HFFc6 (cell line): ENCODE data around the gene MRC2. TPM values are rescaled to one million over a fixed set of nuclear protein-coding genes. Genes with fewer than 3 reads are reported as not detected.

Experiments used
- DNase-seq: peaks from one replicate; pipeline ENCODE4 v3.0.0-alpha.2; 2018
- H3K27ac Mint-ChIP-seq: 2 replicates; pipeline ENCODE4 v1.8.0; 2020; ENCODE audit warnings: mild to moderate bottlenecking, mixed read lengths
- H3K27me3 Mint-ChIP-seq: 2 replicates; pipeline ENCODE4 v1.8.0; 2021; ENCODE audit warnings: mild to moderate bottlenecking, moderate library complexity, mixed read lengths; ENCODE audit not compliant: insufficient read depth
- H3K36me3 Mint-ChIP-seq: 2 replicates; pipeline ENCODE4 v1.8.0; 2021; ENCODE audit warnings: low read depth, mixed read lengths
- H3K4me1 Mint-ChIP-seq: 2 replicates; pipeline ENCODE4 v1.8.0; 2020; ENCODE audit warnings: low read depth, mixed read lengths
- H3K4me3 Mint-ChIP-seq: 2 replicates; pipeline ENCODE4 v1.8.0; 2020; ENCODE audit warnings: mild to moderate bottlenecking, moderate library complexity, mixed read lengths
- H3K9me3 Mint-ChIP-seq: 2 replicates; pipeline ENCODE4 v1.8.0; 2020; ENCODE audit warnings: mild to moderate bottlenecking, mixed read lengths
- total RNA-seq, 6 experiments: library from RNA; stranded (reverse); fragmentation: NEBNext Ultra II Directional; extraction: Animal tissue kit (Norgen Biotek cat#: 25700); gene quantifications; 2 replicates in 1 of 6; 3 replicates in 5 of 6; pipeline ENCODE4 v1.2.3, GENCODE V29; 2021
- TF ChIP-seq, protein P1 (sequence below): fragments of 200-600 bp; sonication (generic); IDR thresholded peaks from 2 replicates; pipeline ENCODE4 v1.5.0; 2021; ENCODE audit warnings: antibody characterized with exemption, mild to moderate bottlenecking

Gene MRC2
- total RNA-seq, 6 experiments from 2014 or later, result 255 to 313 (median 279) TPM

DNA sequence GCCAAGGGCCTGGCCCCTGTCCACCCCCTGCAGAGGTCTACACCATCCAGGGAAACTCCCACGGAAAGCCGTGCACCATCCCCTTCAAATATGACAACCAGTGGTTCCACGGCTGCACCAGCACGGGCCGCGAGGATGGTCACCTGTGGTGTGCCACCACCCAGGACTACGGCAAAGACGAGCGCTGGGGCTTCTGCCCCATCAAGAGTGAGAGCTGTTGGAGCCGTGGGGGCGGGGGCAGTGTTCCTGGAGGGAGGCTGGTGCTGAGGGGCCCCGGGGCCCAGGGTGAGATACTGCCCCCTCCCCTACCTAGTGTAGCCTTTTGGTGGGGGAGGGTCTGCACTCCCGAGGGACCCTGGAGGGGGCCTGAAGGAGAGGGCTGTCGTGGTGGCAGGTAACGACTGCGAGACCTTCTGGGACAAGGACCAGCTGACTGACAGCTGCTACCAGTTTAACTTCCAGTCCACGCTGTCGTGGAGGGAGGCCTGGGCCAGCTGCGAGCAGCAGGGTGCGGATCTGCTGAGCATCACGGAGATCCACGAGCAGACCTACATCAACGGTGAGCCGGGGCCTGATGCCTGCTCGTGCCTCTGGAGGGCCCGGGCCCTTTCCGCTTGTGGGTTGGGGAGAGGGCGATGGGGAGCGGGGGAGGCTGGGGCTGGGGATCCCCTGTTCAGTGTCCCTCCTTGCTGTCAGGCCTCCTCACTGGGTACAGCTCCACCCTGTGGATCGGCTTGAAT lies 38.8 kb downstream of the MRC2 start:
- H3K27ac Mint-ChIP-seq, result no peak overlapping the region
- H3K4me1 Mint-ChIP-seq, result peaks cover 39% of the 10 kb centered on the region
- no peak overlapping the region for H3K4me3 Mint-ChIP-seq
- H3K36me3 Mint-ChIP-seq, result peaks cover 29% of the 10 kb centered on the region
- no peaks in the 10 kb centered on the region; the same call in 1 of the 2 replicates for H3K27me3 Mint-ChIP-seq
- H3K9me3 Mint-ChIP-seq, result peaks cover 3% of the 10 kb centered on the region; the same call in 1 of the 2 replicates
- no peak for DNase-seq
- TF ChIP-seq, protein P1, sequence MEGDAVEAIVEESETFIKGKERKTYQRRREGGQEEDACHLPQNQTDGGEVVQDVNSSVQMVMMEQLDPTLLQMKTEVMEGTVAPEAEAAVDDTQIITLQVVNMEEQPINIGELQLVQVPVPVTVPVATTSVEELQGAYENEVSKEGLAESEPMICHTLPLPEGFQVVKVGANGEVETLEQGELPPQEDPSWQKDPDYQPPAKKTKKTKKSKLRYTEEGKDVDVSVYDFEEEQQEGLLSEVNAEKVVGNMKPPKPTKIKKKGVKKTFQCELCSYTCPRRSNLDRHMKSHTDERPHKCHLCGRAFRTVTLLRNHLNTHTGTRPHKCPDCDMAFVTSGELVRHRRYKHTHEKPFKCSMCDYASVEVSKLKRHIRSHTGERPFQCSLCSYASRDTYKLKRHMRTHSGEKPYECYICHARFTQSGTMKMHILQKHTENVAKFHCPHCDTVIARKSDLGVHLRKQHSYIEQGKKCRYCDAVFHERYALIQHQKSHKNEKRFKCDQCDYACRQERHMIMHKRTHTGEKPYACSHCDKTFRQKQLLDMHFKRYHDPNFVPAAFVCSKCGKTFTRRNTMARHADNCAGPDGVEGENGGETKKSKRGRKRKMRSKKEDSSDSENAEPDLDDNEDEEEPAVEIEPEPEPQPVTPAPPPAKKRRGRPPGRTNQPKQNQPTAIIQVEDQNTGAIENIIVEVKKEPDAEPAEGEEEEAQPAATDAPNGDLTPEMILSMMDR, result no peak

DNA sequence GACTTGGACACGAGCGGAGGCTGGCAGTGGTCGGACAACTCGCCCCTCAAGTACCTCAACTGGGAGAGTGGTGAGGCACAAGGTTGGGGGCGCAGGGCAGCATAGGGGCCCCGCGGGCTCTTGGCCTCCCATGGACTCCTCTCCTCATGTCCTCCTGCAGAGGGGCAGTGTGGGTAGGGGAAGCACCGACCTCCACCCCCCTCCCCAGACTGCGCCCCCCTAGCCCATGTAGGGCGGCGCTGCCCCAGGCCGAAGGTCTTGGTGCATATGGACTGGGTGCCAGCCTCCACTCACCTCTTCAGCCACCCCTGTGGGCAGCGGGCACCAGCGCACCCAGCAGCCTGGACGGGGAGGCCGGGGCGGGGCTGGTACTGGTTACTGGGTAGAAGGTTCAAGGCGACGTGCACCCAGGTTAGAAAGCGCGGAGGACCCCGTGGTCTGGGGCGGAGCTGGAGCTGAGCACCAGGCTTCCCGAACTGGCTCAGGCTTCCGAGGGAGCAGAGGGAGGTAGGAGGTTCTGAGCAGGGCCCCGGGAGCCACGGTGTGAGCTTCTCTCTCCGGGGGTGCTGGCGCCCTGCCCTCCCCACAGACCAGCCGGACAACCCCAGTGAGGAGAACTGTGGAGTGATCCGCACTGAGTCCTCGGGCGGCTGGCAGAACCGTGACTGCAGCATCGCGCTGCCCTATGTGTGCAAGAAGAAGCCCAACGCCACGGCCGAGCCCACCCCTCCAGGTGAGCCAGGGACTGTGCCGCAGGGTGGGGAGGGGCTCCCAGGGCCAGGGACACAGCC lies 39.5 kb downstream of the MRC2 start:
- Mint-ChIP-seq H3K27me3 (no peaks in the 10 kb centered on the region; the same call in 1 of the 2 replicates), H3K27ac (no peak overlapping the region), H3K36me3 (peaks cover 27% of the 10 kb centered on the region), H3K4me3 (no peak overlapping the region), H3K9me3 (no peaks in the 10 kb centered on the region), H3K4me1 (peaks cover 36% of the 10 kb centered on the region)
- TF ChIP-seq, protein P1, result no peak
- DNase-seq, result no peak

DNA sequence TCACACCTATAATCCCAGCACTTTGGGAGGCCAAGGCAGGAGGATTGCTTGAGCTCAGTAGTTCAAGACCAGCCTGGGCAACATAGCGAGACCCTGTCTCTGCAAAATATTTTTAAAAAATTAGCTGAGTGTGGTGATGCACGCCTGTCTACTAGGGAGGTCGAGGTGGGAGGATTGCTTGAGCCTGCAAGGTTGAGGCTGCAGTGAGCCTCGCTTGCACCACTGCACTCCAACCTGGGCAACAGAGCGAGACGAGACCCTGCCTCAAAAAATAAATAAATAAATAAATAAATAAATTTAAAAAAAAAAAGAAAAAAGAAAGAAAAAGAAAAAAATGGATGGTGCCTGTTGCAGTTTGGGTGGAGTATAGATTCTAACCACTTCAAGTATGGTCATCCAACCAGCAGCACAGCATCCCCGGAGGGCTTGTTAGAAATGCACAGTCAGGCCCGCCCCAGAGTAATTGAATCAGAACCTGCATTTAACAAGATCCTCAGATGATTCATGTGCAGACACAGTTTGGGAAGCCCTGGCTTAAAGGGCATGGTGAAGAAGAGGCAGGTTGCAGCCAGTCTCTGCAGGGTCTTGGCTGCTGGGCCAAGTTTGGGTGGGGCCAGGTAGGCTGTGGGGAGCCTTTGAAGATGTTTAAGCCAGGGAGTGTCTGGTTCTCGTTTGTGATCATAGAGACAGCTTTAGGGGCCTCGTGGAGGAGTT lies 40.8 kb downstream of the MRC2 start:
- Mint-ChIP-seq H3K27ac (peak overlapping the region; percentile 77), H3K4me1 (peaks cover 30% of the 10 kb centered on the region), H3K9me3 (no peaks in the 10 kb centered on the region), H3K27me3 (no peaks in the 10 kb centered on the region; the same call in 1 of the 2 replicates), H3K4me3 (no peak overlapping the region), H3K36me3 (peaks cover 26% of the 10 kb centered on the region)
- TF ChIP-seq, protein P1, result no peak
- DNase-seq, result peak; percentile 52

DNA sequence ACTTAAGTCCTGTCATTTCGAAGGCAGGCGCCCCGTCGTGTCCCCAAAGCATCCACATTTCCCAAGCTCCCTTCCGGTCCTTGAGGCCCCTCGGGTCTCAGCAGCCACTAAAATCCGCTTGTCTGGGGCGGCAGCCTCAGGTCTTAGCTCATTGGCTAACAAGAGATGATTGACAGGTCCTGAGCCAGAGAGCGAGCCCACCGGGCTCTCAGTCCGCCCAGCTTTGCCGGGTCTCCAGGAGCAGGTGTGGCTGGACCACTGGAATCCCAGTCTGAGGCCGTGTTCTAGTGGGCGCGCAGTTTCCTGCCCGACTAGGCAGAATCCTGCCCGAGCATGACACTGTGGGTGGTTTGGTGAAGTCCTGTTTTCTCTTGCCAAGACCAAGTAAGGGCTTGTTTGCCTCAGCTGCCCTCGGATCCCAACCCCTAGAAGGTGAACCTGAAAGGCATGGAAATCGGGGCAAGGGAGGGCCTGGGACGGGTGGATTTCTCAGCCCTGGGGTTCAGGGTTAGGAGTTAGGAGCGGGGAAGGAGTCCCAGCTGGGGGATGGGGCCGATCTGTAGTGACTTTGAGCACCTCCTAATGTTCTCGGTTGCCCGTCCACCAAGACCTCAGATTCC lies 42.8 kb downstream of the MRC2 start:
- H3K4me3 Mint-ChIP-seq, result no peak overlapping the region
- peaks cover 25% of the 10 kb centered on the region for H3K4me1 Mint-ChIP-seq
- TF ChIP-seq, protein P1, result no peak
- no peaks in the 10 kb centered on the region; the same call in 1 of the 2 replicates for H3K27me3 Mint-ChIP-seq
- H3K9me3 Mint-ChIP-seq, result no peaks in the 10 kb centered on the region
- no peak for DNase-seq
- H3K36me3 Mint-ChIP-seq, result peaks cover 21% of the 10 kb centered on the region
- no peak overlapping the region for H3K27ac Mint-ChIP-seq

DNA sequence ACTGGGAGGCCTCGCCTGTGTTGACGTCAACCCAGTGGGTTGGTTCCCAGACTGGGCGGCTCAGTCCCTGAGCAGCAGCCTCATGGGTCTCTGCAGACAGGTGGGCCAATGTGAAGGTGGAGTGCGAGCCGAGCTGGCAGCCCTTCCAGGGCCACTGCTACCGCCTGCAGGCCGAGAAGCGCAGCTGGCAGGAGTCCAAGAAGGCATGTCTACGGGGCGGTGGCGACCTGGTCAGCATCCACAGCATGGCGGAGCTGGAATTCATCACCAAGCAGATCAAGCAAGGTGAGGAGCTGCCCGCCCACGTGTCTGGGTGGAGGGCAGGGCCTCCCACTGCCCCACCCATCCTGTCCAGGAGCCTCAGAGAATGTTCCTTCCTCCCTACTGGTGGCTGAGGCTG lies 44.1 kb downstream of the MRC2 start:
- Mint-ChIP-seq H3K36me3 (peaks cover 23% of the 10 kb centered on the region), H3K9me3 (no peaks in the 10 kb centered on the region), H3K27ac (peak overlapping the region; percentile 13; the same call in 1 of the 2 replicates), H3K4me1 (peaks cover 25% of the 10 kb centered on the region), H3K27me3 (no peaks in the 10 kb centered on the region; the same call in 1 of the 2 replicates), H3K4me3 (no peak overlapping the region)
- TF ChIP-seq, protein P1, result no peak
- DNase-seq, result no peak
